Colon (tissue), 2 donors: ENCODE measurements around the gene MIPEP.
"Not testable (repeated sequence)": the region's sequence is repeated elsewhere in the genome, so short reads cannot be mapped to it uniquely, and the experiment has no call there.

Experiments
- FAIRE-seq: peaks from 2 replicates; lab custom pipeline; 2012; peaks lifted over from hg19 to GRCh38; lab: Jason Lieb, UNC
- donor health status: control.
- donor health status: control.

Gene MIPEP

DNA sequence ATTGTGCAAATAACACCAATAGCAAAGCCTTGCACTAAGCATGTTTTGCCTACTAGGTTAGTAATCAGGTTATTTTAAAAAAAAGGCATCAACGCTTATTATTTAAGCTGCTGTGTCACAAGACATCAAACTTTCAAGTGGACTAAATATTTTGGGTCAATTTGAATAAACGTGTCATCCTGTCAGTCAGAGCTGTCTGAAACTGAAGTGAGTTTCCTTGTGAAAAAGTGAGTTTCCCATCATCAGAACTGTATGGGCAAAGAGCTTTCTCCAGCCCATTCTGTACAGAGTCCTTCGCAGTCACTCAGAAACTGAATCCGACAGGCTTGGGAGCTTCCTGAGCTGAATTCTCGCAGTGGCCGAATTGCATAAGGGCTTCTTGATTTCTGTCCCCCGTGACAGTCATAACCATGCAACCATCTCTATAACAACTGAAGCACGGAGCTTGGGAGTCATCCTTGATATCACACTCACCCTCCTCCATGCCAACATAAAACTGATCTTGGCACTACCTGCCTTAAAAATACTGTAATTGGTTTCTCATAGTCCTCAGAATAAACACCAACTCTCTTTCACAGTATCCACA is 139.8 kb downstream of the MIPEP start:
- FAIRE-seq: no peak

- FAIRE-seq: no peak
Measured at GRCh38 chr13:23748109-23748990, 140.8 kb downstream of the MIPEP start.

DNA sequence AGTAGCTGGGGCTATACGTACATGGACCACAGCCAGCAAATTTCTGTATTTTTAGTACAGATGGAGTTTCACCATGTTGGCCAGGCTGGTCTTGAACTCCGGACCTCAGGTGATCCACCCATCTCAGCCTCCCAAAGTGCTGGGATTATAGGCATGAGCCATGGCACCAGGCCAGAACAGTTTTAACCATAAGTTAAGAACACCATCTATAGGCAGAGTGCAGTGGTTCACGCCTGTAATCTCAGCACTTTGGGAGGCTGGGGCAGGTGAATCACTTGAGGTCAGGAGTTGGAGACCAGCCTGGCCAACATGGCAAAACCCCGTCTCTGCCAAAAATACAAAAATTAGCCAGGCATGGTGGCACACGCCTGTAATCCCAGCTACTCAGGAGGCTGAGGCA is 143.1 kb downstream of the MIPEP start:
- not testable (repeated sequence) for FAIRE-seq

DNA sequence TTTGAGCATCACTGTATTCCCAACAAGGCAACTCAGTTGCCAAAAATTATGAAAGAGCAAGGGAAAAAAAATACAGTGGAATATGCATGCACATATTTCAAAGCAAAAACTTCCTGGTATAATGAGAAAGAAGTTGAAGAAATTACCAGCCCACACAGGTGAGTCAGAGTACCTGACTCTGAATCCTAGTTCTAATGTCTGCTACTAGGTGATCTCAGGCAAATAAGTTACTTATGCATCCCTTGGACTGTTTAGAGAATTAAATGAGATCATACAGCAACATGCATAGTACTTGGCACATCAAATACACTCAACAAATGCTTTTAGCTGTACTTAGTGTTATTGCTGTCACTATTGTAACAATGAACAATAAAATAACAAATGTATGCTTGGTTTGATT is 144.9 kb downstream of the MIPEP start:
- FAIRE-seq: no peak

- FAIRE-seq: no peak
Measured at GRCh38 chr13:23743278-23744076, 145.7 kb downstream of the MIPEP start.

DNA sequence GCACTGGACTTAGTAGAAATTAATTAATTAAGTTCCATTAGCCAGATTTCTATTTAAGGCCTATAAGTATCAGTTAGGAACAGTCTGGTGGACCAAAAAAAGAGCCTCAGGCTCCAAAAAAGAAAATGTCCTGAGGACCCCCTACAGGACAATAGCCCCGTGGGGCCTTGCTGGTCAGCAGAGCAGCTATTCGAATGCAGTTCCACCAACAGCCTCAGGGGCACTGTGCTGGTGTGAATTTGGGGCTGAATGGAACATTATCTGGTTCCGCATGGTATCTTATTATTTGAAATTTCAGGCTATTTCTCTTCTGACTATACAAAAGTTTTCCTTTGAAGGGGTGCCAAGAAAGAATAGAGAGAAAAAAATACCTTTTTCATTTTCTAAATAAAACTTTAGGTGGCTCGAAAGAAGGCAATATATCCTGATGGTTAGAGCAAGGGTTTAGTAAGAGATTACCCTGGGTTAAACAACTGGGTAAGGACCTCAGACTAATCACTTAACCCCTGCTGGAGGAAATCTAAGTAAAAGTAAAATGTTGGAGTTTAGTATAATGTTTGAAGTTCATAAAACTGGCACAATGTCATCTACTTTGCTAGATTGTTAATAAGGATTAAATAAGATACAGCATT is 147.2 kb downstream of the MIPEP start:
- no peak for FAIRE-seq

GRCh38 chr13:23740002-23740401 is 149.2 kb downstream of the MIPEP start:
- FAIRE-seq: no peak

DNA sequence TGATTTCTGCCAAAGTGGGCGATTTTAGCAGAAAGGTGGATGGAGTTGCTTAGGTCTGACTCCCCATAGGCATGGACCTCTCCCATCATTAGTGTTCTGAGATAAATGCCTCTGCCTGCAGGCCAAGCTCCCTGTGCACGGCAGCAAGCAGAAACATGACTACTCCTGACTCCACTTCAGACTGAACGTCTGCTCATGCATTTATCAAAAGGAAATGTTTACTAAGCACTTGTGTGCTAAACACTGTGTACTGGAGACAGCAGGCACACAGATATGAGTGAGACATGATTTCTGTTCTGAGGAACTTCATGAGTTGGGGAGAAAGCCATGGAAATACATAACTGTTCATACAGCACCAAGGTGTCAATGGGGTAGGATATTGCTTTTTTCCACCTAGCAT is 149.6 kb downstream of the MIPEP start:
- no peak for FAIRE-seq

DNA sequence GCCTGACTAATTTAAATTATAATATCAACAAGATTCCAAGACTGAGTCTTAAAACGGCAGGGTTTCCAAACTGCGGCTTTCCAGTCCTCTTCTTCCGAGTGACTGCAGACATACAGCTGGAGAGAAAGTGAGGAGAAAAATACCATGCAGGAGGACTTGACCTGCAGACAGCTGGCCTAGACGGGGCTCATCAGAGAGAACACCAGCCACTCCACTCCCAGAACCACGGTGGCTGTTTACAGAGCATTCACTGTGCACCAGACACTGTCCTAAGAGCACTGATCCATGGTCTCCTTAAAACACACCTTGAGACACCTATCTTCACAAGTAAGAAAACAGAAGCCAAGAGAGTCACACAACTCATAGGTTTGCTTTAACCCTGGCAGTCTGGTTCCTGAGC is 152.7 kb downstream of the MIPEP start:
- no peak for FAIRE-seq

- no peak for FAIRE-seq
Measured at GRCh38 chr13:23735329-23735728, 153.9 kb downstream of the MIPEP start.

GRCh38 chr13:23731709-23732108 is 157.5 kb downstream of the MIPEP start:
- no peak for FAIRE-seq

DNA sequence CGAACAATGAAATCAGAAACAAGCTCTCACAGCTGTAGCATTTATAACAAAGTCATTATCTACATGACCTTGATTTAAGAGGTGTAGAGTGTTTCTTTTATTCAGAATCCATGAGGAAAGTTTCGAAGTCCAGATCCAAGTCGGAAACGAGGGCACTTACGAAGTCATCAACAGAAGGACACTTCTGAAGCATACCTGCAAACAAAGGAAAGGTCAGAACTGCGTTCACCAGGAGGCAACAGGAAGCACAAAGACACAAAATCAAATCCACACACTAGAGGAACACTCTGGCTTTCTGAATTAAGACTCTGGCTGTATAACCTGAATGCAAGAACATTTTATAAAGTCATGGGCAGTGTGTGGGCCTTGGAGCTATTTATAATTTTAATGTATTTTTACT is 158.9 kb downstream of the MIPEP start:
- no peak for FAIRE-seq

GRCh38 chr13:23729531-23729930 is 159.7 kb downstream of the MIPEP start:
- FAIRE-seq: no peak

GRCh38 chr13:23728807-23729206 is 160.4 kb downstream of the MIPEP start:
- FAIRE-seq: no peak

- FAIRE-seq: no peak
Measured at GRCh38 chr13:23725922-23726321, 163.3 kb downstream of the MIPEP start.

DNA sequence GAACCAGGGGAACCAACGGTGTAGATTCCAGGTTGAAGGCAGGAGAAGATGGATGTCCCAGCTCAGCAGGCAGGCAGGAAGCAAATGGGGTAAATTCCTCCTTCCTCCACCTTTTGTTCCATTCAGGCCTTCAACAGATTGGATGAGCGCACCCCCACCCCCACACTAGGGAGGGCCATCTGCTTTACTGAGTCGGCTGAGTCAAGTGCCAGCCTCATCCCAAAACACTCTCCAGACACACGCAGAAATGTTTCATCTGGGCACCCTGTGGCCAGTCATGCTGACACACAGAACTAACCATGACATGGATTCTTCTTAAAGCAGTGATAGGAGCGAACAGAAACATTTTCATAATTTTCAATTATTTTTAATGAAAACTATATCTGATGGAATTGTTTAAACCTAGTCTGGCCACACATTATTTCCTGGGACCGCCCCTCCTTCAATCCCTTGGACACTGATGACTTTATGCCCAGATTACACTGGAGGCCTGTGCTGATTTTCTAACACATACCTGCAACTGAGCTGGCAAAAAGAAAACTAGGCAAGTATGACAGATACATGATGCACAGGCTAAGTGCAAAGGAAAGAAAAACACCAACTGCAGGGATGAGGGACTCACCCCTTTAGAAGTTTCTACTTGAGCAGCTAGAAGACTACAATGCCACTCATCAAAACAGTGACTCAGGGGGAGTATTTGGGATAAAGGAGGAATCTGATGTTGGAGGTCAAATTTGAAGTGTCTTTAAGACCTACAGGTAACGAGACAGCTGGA is 164.8 kb downstream of the MIPEP start:
- no peak for FAIRE-seq

- no peak for FAIRE-seq
Measured at GRCh38 chr13:23723471-23723870, 165.7 kb downstream of the MIPEP start.

- no peak for FAIRE-seq
Measured at GRCh38 chr13:23722726-23723453, 166.3 kb downstream of the MIPEP start.

DNA sequence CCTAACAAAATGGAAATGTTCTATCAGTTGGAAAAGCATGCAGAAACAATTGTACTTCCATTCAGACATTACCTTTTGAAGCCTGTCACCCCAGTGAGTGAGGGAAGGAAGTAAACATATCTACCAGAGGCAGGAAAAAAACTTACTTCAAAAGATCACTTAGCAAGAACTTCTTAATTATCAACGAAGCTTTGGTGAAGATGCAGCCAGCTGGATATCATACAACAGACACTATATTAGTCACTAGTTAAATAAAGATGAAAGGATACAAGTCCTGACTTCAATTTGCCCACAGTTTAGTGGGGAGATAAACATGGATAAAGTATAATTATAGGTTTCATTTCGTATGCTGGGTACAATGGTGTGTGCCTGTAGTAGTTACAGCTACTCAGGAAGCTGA is 170.2 kb downstream of the MIPEP start:
- no peak for FAIRE-seq

GRCh38 chr13:23716401-23716800 is 172.8 kb downstream of the MIPEP start:
- no peak for FAIRE-seq

GRCh38 chr13:23715762-23716235 is 173.4 kb downstream of the MIPEP start:
- FAIRE-seq: no peak
